TTC549 (cell line): ENCODE data around the gene XKR3.
"Not testable (repeated sequence)": the region's sequence is repeated elsewhere in the genome, so short reads cannot be mapped to it uniquely, and the experiment has no call there.

Experiments
- FAIRE-seq: peaks from 2 replicates; lab custom pipeline; 2012; peaks lifted over from hg19 to GRCh38; lab: Jason Lieb, UNC

Gene XKR3

GRCh38 chr22:16747266-16748159 lies 77.7 kb downstream of the XKR3 start:
- FAIRE-seq: not testable (repeated sequence)

DNA sequence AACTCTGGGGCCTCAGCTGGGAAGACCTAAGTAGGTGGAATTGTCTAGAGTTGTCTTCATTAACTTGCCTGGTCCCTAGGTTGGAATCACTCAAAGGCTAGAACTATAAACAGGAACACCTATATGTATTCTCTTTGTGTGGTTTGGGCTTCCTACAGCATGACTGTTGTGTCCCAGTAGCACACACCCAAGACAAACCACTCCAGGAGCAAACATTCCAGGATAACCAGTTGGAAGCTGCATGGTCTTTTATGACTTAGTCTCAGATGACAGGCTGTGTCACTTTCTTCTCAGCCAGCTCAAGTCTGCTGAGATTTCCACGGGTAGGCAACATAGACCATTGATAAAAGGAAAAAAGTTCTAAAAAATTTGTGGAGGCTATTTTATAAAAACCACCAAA lies 90.9 kb downstream of the XKR3 start:
- not testable (repeated sequence) for FAIRE-seq
